ENCODE measurements around the gene TNFRSF8.

Gene TNFRSF8

GRCh38 chr1:12064073-12064969, 1.2 kb downstream of the TNFRSF8 start:
- DNase-seq: no peak

DNA sequence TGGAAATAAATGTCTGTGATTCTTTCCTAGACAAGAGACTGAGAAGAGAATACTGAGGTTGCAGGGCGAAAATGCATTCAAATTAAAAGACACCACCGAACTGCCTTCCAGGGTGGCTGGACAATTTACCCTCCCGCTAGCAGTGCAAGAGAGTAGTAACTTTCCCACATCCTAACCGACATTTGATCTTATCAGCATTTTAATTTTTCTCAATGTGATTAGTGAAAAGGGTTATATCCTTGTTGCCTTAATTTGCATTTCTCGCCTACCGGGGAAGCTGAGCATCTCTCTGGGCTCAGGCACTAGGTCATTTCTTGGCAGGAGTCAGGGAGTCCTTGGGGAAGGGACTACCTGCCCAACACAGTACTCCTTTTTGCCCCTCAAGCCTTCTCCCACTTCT, 2.8 kb downstream of the TNFRSF8 start:
- peak in 1 of 2 donors; percentile 18 for DNase-seq

GRCh38 chr1:12067900-12068821, 5.1 kb downstream of the TNFRSF8 start:
- DNase-seq: peak in 1 of 2 donors; percentile 21

- no peak for DNase-seq
Observed at GRCh38 chr1:12069623-12070244, 6.6 kb downstream of the TNFRSF8 start.

- no peak for DNase-seq
Observed at GRCh38 chr1:12071892-12072291, 8.8 kb downstream of the TNFRSF8 start.

DNA sequence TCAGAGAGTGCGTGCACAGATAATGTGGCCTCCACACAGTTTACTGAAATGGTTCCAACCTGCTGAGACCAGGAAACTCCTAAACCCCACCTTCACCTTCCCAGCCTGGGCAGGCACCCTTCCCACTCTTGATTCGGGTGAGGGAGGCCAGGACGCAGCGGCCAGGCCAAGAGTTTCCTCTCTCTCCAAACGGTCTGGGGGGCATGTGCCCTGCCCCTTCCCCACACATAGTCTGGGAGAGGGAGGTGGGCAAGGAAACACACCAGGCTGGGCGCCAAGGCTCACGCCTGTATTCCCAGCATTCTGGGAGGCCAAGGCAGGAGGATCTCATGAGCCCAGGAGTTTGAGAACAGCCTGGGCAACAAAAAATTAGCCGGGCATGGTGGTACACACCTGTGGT, 9.6 kb downstream of the TNFRSF8 start:
- DNase-seq: no peak

DNA sequence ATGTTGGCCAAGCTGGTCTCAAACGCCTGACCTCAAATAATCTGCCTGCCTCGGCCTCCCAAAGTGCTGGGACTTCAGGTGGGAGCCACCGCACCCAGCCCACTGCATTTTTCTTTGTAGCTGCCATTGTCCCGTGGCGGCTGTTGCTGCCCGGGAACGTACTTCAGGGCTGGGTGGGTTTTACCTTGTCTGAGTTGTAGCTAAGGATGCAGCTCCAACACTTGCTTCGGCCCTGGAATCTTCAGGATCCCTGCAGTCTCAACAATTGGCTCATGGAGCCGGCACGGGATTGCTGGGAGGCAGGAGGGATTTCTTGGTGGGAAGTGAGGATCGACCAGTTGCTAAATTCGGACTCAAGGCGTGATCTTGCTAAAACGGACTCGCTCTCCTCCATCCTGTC, 10.7 kb downstream of the TNFRSF8 start:
- DNase-seq: no peak

DNA sequence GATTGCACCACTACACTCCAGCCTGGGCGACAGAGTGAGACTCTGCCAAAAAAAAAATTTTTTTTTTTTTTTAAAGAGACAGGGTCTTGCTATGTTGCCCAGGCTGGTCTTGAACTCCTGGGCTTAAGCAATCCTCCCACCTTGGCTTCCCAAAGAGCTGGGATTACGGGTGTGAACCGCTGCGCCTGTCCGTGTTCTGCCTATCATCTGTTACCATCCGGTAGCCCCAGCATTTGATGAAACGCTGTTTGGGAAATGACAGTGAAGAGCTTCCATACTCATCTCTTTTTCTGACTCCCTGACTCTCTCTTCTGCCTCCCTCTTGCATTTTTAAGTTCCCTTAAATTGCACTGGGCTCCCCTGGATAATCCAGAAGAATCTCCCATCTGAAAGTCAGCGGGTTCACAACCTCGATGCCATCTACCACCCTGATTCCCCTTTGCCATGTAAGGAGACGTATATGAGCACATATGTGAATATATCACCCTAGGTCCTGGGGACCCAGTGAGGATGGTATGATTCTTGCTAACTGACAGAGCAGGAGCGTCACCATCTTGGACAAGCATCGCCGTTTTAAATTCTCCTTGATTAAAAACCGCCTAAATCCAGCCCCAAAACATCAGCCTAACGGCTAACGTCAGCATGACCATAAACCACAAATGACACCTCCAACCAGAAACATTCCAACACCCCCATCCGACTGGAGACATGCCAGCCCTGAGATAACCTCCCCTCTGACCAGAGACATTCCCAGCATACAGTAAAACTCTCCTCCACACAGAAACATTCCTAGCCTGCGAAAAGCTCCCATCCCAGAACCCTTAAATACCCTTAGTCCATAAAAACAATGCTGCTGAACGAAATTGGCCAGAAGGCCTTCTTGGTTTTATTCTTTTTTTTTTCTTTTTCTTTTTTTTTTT, 12.4 kb downstream of the TNFRSF8 start:
- DNase-seq: no peak

DNA sequence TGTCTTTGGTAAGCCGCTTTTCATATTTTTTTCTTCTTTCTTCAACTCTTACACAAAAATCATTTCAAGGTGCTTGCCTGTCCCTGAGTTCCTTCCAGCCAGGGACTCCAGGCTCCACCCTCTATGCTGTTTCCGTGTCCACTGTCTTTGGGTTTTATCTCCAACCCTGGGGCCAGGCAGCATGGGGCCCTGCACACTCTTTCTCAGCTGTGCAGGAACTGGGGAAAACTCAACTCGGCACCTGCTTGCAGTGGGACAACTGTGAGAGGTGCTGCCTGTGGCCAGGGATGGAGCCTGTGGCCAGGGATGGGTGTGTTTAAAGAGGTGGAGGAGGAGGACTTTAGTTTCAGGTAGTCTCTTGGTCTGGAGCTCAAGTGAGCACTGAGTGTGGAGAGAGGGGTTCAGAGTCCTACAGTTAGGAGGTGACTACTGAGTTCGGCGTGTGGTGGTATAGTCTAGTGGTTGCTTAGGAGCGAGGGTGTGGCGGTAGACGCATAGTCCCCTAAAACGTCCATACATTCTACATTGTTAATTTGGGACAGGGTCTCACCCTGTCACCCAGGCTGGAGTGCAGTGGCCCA, 13.4 kb downstream of the TNFRSF8 start:
- DNase-seq: no peak

DNA sequence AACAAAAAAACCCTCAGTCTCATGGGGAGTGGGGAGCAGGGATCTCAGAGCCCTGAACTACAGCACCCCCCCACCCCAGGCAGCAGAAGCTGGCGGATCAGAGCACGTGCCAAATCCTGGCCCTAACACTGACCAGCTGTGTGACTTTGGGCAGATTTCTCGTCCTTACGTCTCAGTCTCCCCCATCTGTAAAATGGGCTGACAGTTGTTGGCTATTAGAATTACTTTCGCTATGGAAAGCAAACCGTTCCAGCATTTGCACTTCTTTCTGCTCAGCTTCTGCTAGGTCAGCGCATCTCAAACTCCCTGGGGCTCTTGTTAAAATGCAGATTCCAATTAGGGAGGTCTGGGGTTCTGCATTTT, 15.5 kb downstream of the TNFRSF8 start:
- no peak for DNase-seq

GRCh38 chr1:12078938-12079861, 16.1 kb downstream of the TNFRSF8 start:
- DNase-seq: peak; percentile 22 to 48

DNA sequence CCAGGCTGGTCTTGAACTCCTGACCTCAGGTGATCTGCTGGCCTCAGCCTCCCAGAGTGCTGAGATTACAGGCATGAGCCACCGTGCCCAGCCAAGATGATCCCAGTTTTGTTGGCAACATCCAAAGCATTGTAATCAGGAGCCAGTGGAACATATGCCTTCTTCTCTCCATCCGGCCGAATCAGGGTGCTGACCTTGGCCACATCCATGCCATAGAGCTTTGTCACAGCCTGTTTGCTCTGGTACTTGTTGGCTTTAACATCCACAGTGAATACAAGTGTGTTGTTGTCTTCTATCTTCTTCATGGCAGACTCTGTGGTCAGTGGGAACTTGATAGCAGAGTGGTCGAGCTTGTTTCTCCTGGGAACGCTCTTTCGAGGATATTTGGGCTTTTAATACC, 17.1 kb downstream of the TNFRSF8 start:
- no peak for DNase-seq

DNA sequence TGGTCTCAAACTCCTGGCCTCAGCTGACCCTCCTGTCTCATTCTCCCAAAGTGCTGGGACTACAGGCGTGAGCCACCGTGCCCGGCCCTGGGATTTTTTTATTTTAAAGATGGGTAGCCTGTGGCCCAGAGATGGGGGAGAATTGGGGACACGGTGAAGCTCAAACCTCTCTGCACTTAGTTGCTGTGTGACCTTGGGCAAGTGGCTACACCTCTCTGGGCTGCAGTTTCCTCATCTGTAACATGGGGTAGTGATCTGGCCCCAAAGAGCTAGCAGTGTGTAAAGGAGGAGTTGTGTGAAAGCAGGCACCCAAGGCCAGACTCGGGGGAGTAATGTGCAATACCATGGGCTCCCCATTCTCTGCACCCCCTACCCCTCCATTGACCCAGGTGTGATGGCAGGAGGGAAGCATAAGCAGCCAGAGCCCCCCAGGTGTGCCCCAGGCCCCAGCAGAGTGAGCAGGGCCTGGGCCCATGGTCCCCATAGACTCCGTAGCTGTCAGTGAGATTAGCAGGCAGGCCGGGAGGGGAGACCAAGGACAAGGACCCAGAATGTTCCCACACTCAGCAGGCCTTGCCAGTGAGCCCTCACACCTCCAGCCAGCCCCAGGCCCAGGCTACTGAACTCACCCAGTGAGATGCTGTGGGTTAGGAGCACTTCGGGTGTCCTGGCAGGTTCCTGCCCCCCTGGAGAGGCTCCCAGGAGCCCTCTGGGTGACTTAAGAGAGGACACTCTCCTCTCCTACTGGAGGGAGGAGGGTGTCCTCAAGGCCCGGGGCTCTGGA, 17.9 kb downstream of the TNFRSF8 start:
- no peak for DNase-seq

- no peak for DNase-seq
Observed at GRCh38 chr1:12081648-12082396, 18.7 kb downstream of the TNFRSF8 start.

- DNase-seq: no peak
Observed at GRCh38 chr1:12082988-12083387, 19.9 kb downstream of the TNFRSF8 start.

DNA sequence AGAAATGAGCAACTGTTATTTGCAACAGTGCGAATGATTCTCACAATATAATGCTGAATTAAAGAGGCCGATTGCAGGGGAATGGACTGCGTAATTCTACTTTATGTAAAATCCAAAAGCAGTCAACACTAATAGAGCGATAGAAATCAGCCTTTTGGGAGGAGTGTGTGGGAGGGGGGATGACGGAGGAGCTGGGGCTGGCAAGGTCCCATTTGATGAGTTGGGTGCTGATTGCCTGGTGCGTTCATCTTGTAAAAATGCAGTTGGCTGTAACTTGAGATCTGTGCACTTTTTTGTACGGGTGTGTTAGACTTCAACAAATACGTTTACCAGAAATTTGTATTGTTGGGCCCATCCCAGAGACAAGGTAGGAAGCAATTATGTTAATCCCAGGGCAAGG, 20.7 kb downstream of the TNFRSF8 start:
- no peak for DNase-seq

- DNase-seq: no peak
Observed at GRCh38 chr1:12085643-12086260, 22.6 kb downstream of the TNFRSF8 start.

DNA sequence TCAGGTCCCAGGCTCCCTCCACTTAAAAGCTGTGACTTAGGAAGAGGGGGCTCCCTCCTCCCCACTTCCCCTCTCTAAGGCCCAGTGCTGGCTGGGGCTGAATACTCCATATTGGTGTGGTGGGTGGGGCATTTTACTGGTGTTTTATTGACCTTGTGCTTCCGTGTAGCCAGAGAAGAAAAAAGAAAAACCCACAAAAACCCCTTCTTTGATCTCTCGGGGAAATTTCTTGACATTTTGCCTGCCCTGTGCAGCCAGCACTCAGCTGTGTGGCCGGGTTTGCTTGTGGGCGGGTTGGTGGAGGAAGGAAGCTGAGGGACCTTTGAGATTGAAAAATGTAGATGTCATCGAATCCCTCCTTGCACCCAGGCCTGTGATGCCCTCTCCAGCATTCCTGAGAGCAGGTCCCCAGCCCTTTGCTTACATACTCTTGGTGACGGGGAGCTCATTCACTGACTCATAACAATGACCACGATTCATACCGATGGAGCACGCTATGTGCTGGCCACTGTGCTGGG, 24.8 kb downstream of the TNFRSF8 start:
- DNase-seq: peak; percentile 46 to 70

Measured in CD4-positive, alpha-beta T cell treated with Interleukin-1 beta for 1 hour (primary cell).